A549 (cell line): ENCODE data around the gene ADAMTS16. TPM values are rescaled to one million over a fixed set of nuclear protein-coding genes. Genes with fewer than 3 reads are reported as not detected.

Experiments used
- ATAC-seq, 2 experiments: fragments of 200-7000 bp in 1 of 2; fragments of >200 bp in 1 of 2; cut with Nextera tagmentation in 1 of 2; cut with Tn5 transposase in 1 of 2; 3 replicates each; pipeline versions ENCODE4 v1.8.0 to v1.9.1; 2018 to 2020; ENCODE audit warnings: mild to moderate bottlenecking in 1 of 2, moderate library complexity in 1 of 2
- CTCF ChIA-PET: fragments of 300-600 bp; sonication (Branson Sonifier 250); formaldehyde crosslinking; extraction: SDS; loops from one replicate; lab custom pipeline; 2021; ENCODE audit warnings: antibody characterized with exemption, inconsistent platforms; lab: Yijun Ruan, JAX
- POLR2A ChIA-PET: fragments of 350-600 bp; formaldehyde crosslinking; extraction: SDS; loops from one replicate; lab custom pipeline; 2021; ENCODE audit warnings: antibody characterized with exemption, inconsistent platforms; lab: Yijun Ruan, JAX
- DNase-seq, 2 experiments: peaks; one replicate each; pipeline versions ENCODE4 v3.0.0 to v3.0.0-alpha.2; 2011 to 2016; ENCODE audit warnings: low read depth in 1 of 2, low spot score in 1 of 2
- FAIRE-seq: peaks from 2 replicates; lab custom pipeline; 2011; peaks lifted over from hg19 to GRCh38; lab: Jason Lieb, UNC
- H3K27ac ChIP-seq, 2 experiments: fragments of >200 bp; sonication (Bioruptor Twin); formaldehyde crosslinking; 3 replicates each; pipeline ENCODE4 v1.5.1; 2016 to 2017
- H3K4me1 ChIP-seq: fragments of >200 bp; sonication (Bioruptor Twin); formaldehyde crosslinking; 3 replicates; pipeline ENCODE4 v1.6.1; 2016
- H3K4me2 ChIP-seq: fragments of >200 bp; sonication (Bioruptor Twin); formaldehyde crosslinking; 3 replicates; pipeline ENCODE4 v1.6.1; 2016
- H3K4me3 ChIP-seq: fragments of >200 bp; sonication (Bioruptor Twin); formaldehyde crosslinking; 3 replicates; pipeline ENCODE4 v1.5.1; 2016
- H3K9me3 ChIP-seq: fragments of >200 bp; sonication (Bioruptor Twin); formaldehyde crosslinking; 3 replicates; pipeline ENCODE4 v1.6.1; 2016
- CBX2 ChIP-seq: fragments of 200-600 bp; sonication (generic); IDR thresholded peaks from 2 replicates; pipeline ENCODE4 v1.6.1; 2016; ENCODE audit warnings: low read depth, mild to moderate bottlenecking, borderline replicate concordance
- CEBPB ChIP-seq, 2 experiments: fragments of >200 bp in 1 of 2; sonication (Bioruptor Twin) in 1 of 2; formaldehyde crosslinking in 1 of 2; IDR thresholded peaks; 2 replicates each; pipeline ENCODE4 v1.6.1; 2012 to 2016
- CHD4 ChIP-seq: fragments of 200-600 bp; sonication (generic); IDR thresholded peaks from 2 replicates; pipeline ENCODE4 v1.6.1; 2016; ENCODE audit warnings: antibody characterized with exemption, mild to moderate bottlenecking, borderline replicate concordance
- EHMT2 ChIP-seq: fragments of 200-600 bp; sonication (generic); IDR thresholded peaks from 2 replicates; pipeline ENCODE4 v1.6.1; 2016; ENCODE audit warnings: antibody characterized with exemption, low read depth, mild to moderate bottlenecking, moderate library complexity
- ESRRA ChIP-seq: fragments of 150-350 bp; IDR thresholded peaks from 2 replicates; pipeline ENCODE4 v1.6.1; 2014; ENCODE audit warnings: mild to moderate bottlenecking, low read length, borderline replicate concordance
- FOSL2 ChIP-seq, 2 experiments: fragments of 450-650 bp in 1 of 2; fragments of >200 bp in 1 of 2; sonication (Bioruptor Twin) in 1 of 2; formaldehyde crosslinking; IDR thresholded peaks; 2 replicates each; pipeline versions ENCODE4 v1.5.0 to v1.6.1; 2016 to 2020; ENCODE audit warnings: mild to moderate bottlenecking in 1 of 2, moderate library complexity in 1 of 2
- FOXS1 ChIP-seq: fragments of 250-450 bp; sonication (Bioruptor Pico); IDR thresholded peaks from 2 replicates; pipeline ENCODE4 v1.5.0; 2020; ENCODE audit warnings: mild to moderate bottlenecking, moderate library complexity
- HEYL ChIP-seq: fragments of 250-450 bp; sonication (Bioruptor Pico); IDR thresholded peaks from 2 replicates; pipeline ENCODE4 v1.8.0; 2021; ENCODE audit warnings: mild to moderate bottlenecking, moderate library complexity
- HOXA7 ChIP-seq: fragments of 250-450 bp; sonication (Bioruptor Pico); IDR thresholded peaks from 2 replicates; pipeline ENCODE4 v1.5.0; 2020; ENCODE audit warnings: mild to moderate bottlenecking, moderate library complexity
- HOXB5 ChIP-seq: fragments of 250-450 bp; sonication (Bioruptor Pico); IDR thresholded peaks from 2 replicates; pipeline ENCODE4 v1.5.0; 2020; ENCODE audit warnings: mild to moderate bottlenecking, moderate library complexity
- JUN ChIP-seq, 2 experiments: fragments of >200 bp; sonication (Bioruptor Twin); formaldehyde crosslinking; IDR thresholded peaks; 2 replicates in 1 of 2; 3 replicates in 1 of 2; pipeline ENCODE4 v1.6.1; 2016 to 2017
- MAFK ChIP-seq: fragments of 450-650 bp; IDR thresholded peaks from 2 replicates; pipeline ENCODE4 v1.6.1; 2014; ENCODE audit not compliant: partially characterized antibody
- MYC ChIP-seq: IDR thresholded peaks from 2 replicates; pipeline ENCODE4 v1.6.1; 2012; ENCODE audit warnings: mild to moderate bottlenecking, inconsistent platforms, low read length, improper control_type of control experiment, borderline replicate concordance
- NFE2L2 ChIP-seq: fragments of 150-350 bp; conservative IDR thresholded peaks from 2 replicates; pipeline ENCODE4 v1.6.1; 2014; ENCODE audit warnings: low read length
- PHF8 ChIP-seq: fragments of 200-600 bp; sonication (generic); IDR thresholded peaks from 2 replicates; pipeline ENCODE4 v1.6.1; 2016; ENCODE audit warnings: low read depth, mild to moderate bottlenecking, antibody characterized with exemption, moderate library complexity, borderline replicate concordance
- POLR2A ChIP-seq: IDR thresholded peaks from 2 replicates; pipeline ENCODE4 v1.6.1; 2012; ENCODE audit warnings: mild to moderate bottlenecking, low read length
- RCOR1 ChIP-seq: fragments of 150-350 bp; IDR thresholded peaks from 2 replicates; pipeline ENCODE4 v1.6.1; 2014; ENCODE audit warnings: antibody characterized with exemption, low read length, low read depth
- RFX5 ChIP-seq: fragments of 450-650 bp; IDR thresholded peaks from 2 replicates; pipeline ENCODE4 v1.7.1; 2014; ENCODE audit warnings: antibody characterized with exemption, mild to moderate bottlenecking, moderate library complexity
- RNF2 ChIP-seq: fragments of 200-600 bp; sonication (generic); IDR thresholded peaks from 2 replicates; pipeline ENCODE4 v1.6.1; 2016; ENCODE audit warnings: low read depth, mild to moderate bottlenecking, antibody characterized with exemption, moderate library complexity, borderline replicate concordance
- SMC3 ChIP-seq: fragments of >200 bp; sonication (Bioruptor Twin); formaldehyde crosslinking; IDR thresholded peaks from 3 replicates; pipeline ENCODE4 v1.6.1; 2018; ENCODE audit warnings: inconsistent platforms
- TP53 ChIP-seq: fragments of 250-450 bp; sonication (Bioruptor Pico); IDR thresholded peaks from 2 replicates; pipeline ENCODE4 v1.5.0; 2021; ENCODE audit warnings: mild to moderate bottlenecking, moderate library complexity
- ZFP36 ChIP-seq: fragments of 450-650 bp; IDR thresholded peaks from 2 replicates; pipeline ENCODE4 v1.6.1; 2014; ENCODE audit warnings: borderline replicate concordance; ENCODE audit not compliant: partially characterized antibody
- ZNF302 ChIP-seq: fragments of 250-450 bp; sonication (Bioruptor Pico); IDR thresholded peaks from 2 replicates; pipeline ENCODE4 v1.9.0; 2021; ENCODE audit warnings: inconsistent platforms, mild to moderate bottlenecking, moderate library complexity
- WGBS: methylation state at CpG from one replicate; pipeline ENCODE4 v1.1.6; 2017; ENCODE audit errors: missing lambda C conversion rate; 5-methylcytosine and 5-hydroxymethylcytosine counted together
- polyA plus RNA-seq, 4 experiments: library from polyadenylated mRNA; depleted of rRNA in 3 of 4; stranded (reverse); fragments of >200 nt; fragmentation: RNase III in 1 of 4; extraction: RNeasy Plus Mini Kit Qiagen cat#74134 plus additional on column Dnase treatment in 1 of 4; gene quantifications; 2 replicates in 3 of 4; 3 replicates in 1 of 4; pipeline ENCODE4 v1.2.3, GENCODE V29; 2011 to 2017
- TF ChIP-seq, protein P1 (sequence below): IDR thresholded peaks from 2 replicates; pipeline ENCODE4 v1.6.1; 2012; ENCODE audit warnings: low read depth, borderline replicate concordance
- TF ChIP-seq, protein P2 (sequence below): fragments of 250-450 bp; sonication (Bioruptor Pico); IDR thresholded peaks from 2 replicates; pipeline ENCODE4 v1.5.0; 2021; ENCODE audit warnings: mild to moderate bottlenecking, moderate library complexity, borderline replicate concordance

ADAMTS16 gene
- polyA plus RNA-seq, 2 of the 4 experiments (the other 2 are of a cell fraction) = 0.71 to 1.0 TPM

DNA sequence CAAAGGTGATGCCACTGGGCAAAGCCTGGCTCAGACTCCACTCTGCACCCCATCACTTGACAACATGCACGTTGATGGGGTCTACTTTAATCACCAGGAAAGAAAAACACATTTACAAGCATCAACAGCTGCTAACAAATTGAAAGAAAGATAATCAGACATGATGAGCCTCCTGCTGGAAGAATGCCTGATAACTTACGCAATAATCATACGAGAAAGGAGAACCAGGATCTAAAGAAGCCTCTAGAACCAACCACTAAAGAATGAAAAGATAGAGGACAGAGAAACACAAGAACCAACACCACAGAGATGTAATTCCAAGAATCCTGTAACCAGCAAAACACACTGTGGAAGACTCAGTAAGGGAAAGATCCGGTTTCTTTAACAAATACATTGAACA lies 162.1 kb downstream of the ADAMTS16 start:
- DNase-seq = no peak
- no peak overlapping the region for H3K4me3 ChIP-seq
- no peak overlapping the region for H3K27ac ChIP-seq
- no peaks in the 10 kb centered on the region for H3K4me1 ChIP-seq
- H3K9me3 ChIP-seq = peaks cover 7% of the 10 kb centered on the region; the same call in 1 of the 3 replicates
- TF ChIP-seq CBX2 (no peak), CEBPB (IDR thresholded peaks at IDR 0.05) (peak in 1 of 2 experiments; percentile 34; a peak in 2 of 4 replicates)
- ChIA-PET POLR2A (no interaction called here), CTCF (interaction anchor here (0.6 to 0.9 kb wide), 2 partner anchors 32 to 86 kb away, joined by 3 to 4 read pairs; no protein-coding TSS in a partner anchor)
- H3K4me2 ChIP-seq = no peak overlapping the region
- WGBS = 53% methylated on average over 4 of the region's 4 CpGs
- no peak for ATAC-seq
- FAIRE-seq = no peak

DNA sequence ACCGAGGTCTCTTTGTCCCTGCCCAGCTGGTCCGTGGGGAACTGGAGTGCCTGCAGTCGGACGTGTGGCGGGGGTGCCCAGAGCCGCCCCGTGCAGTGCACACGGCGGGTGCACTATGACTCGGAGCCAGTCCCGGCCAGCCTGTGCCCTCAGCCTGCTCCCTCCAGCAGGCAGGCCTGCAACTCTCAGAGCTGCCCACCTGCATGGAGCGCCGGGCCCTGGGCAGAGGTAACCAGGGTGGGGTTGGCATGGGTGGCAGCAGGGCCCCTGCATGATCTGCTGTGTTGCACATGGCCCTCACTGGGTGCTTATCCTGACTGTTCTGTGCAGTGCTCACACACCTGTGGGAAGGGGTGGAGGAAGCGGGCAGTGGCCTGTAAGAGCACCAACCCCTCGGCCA lies 163.1 kb downstream of the ADAMTS16 start:
- no peak for FAIRE-seq
- POLR2A ChIA-PET = no interaction called here
- no peak overlapping the region for H3K4me2 ChIP-seq
- no peak overlapping the region for H3K27ac ChIP-seq
- ATAC-seq = peak; percentile 12 to 37; a peak in 3 of 6 replicates
- no peaks in the 10 kb centered on the region for H3K4me1 ChIP-seq
- CTCF ChIA-PET = no interaction called here
- 82% methylated on average over 15 of the region's 15 CpGs for WGBS
- H3K9me3 ChIP-seq = peaks cover 7% of the 10 kb centered on the region; the same call in 1 of the 3 replicates
- DNase-seq = no peak
- TF ChIP-seq RNF2 (no peak), CEBPB (IDR thresholded peaks at IDR 0.05) (no peak), CBX2 (no peak), RCOR1 (no peak), ESRRA (no peak), POLR2A (no peak), FOSL2 (IDR thresholded peaks at IDR 0.05) (no peak), FOSL2 (CRISPR knock-in tag; IDR thresholded peaks at IDR 0.05) (no peak)
- TF ChIP-seq, protein P1, sequence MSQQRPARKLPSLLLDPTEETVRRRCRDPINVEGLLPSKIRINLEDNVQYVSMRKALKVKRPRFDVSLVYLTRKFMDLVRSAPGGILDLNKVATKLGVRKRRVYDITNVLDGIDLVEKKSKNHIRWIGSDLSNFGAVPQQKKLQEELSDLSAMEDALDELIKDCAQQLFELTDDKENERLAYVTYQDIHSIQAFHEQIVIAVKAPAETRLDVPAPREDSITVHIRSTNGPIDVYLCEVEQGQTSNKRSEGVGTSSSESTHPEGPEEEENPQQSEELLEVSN = no peak
- H3K4me3 ChIP-seq = no peak overlapping the region

DNA sequence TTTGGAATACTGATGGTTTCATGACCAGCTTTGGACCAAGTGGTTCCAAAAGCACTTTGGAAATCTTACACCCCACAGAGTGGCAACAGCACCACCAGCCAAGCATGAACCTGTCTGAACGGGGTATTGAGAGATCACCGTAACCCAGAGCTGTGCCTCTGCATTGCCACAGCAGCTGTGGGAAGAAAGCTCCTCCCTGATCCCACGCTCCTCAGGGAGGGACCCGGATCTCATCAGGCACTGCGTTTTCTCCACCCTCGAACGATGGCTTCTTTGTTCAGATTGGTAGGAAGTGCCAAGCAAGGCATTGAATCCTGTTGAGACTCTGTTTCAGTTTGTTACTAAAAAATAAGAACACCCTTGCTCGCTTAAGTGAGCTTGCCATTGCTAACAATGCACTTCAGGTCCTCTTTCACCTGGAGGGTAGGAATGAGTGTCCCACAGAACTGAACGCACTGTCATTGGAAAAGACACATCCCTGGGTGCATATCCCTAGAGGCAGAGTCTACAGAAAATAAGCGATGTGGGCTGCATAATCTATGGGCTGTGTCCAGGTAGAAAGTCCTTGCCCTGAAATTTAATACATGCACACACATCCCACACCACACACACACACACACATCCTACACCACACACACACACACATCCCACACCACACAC lies 164.4 kb downstream of the ADAMTS16 start:
- WGBS = 35% methylated on average over 9 of the region's 10 CpGs
- Histone ChIP-seq H3K4me2 (no peak overlapping the region), H3K27ac (no peak overlapping the region), H3K4me1 (no peaks in the 10 kb centered on the region), H3K4me3 (no peak overlapping the region), H3K9me3 (peaks cover 7% of the 10 kb centered on the region; the same call in 1 of the 3 replicates)
- ATAC-seq = peak; percentile 49 to 69; a peak in 5 of 6 replicates
- FAIRE-seq = no peak
- peak in 1 of 2 experiments; percentile 27 for DNase-seq
- TF ChIP-seq HEYL (no peak), SMC3 (no peak), RFX5 (no peak), HOXB5 (no peak), MYC (no peak), CHD4 (no peak), RNF2 (no peak)
- ChIA-PET POLR2A (no interaction called here), CTCF (interaction anchor here (0.9 kb wide), 1 partner anchor 115 kb away, joined by 3 read pairs; no protein-coding TSS in a partner anchor)

DNA sequence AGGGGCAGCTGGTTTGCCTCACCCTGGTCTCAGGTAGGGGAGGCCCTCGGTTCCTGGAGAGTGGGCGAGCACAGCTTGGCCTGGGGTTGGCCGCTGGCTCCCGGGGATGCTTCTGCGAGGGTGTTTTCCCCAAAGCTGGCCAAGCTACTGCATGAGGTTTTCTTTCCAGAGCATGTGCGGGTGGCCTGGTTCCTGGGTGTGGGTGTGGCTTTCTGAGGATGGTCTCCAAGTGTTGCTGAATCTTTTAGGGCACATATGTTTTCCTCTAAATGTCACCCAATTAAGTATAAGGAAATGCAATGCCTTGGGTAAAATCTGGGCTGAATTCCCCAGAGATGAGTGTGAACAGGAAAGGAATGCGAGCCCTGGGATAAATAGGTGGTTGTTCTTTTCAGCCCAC lies 166.6 kb downstream of the ADAMTS16 start:
- Histone ChIP-seq H3K4me2 (no peak overlapping the region), H3K4me3 (no peak overlapping the region), H3K9me3 (peaks cover 4% of the 10 kb centered on the region; the same call in 1 of the 3 replicates), H3K27ac (no peak overlapping the region; a peak in 1 of 6 replicates), H3K4me1 (no peaks in the 10 kb centered on the region)
- ATAC-seq (no peak), DNase-seq (no peak), FAIRE-seq (no peak)
- ChIA-PET POLR2A (no interaction called here), CTCF (interaction anchor here (1.0 to 1.3 kb wide), 2 partner anchors 9 to 11 kb away, joined by 3 read pairs; no protein-coding TSS in a partner anchor)
- TF ChIP-seq TP53 (no peak), NFE2L2 (no peak), PHF8 (no peak), ZNF302 (CRISPR knock-in tag) (no peak), HOXB5 (no peak), RFX5 (no peak), JUN (IDR thresholded peaks at IDR 0.05) (no peak), EHMT2 (no peak), CHD4 (no peak), FOXS1 (CRISPR knock-in tag) (no peak), MAFK (no peak), CBX2 (no peak), SMC3 (no peak), CEBPB (IDR thresholded peaks at IDR 0.05) (no peak), ZFP36 (no peak), HOXA7 (no peak)
- TF ChIP-seq, protein P2, sequence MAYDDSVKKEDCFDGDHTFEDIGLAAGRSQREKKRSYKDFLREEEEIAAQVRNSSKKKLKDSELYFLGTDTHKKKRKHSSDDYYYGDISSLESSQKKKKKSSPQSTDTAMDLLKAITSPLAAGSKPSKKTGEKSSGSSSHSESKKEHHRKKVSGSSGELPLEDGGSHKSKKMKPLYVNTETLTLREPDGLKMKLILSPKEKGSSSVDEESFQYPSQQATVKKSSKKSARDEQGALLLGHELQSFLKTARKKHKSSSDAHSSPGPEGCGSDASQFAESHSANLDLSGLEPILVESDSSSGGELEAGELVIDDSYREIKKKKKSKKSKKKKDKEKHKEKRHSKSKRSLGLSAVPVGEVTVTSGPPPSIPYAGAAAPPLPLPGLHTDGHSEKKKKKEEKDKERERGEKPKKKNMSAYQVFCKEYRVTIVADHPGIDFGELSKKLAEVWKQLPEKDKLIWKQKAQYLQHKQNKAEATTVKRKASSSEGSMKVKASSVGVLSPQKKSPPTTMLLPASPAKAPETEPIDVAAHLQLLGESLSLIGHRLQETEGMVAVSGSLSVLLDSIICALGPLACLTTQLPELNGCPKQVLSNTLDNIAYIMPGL (CRISPR knock-in tag) = no peak
- TF ChIP-seq, protein P1 = no peak
- 46% methylated on average over 4 of the region's 7 CpGs for WGBS
